ENCODE results near the gene ZNF205.
"Not testable (repeated sequence)": the region's sequence is repeated elsewhere in the genome, so short reads cannot be mapped to it uniquely, and the experiment has no call there.

ZNF205 gene

DNA sequence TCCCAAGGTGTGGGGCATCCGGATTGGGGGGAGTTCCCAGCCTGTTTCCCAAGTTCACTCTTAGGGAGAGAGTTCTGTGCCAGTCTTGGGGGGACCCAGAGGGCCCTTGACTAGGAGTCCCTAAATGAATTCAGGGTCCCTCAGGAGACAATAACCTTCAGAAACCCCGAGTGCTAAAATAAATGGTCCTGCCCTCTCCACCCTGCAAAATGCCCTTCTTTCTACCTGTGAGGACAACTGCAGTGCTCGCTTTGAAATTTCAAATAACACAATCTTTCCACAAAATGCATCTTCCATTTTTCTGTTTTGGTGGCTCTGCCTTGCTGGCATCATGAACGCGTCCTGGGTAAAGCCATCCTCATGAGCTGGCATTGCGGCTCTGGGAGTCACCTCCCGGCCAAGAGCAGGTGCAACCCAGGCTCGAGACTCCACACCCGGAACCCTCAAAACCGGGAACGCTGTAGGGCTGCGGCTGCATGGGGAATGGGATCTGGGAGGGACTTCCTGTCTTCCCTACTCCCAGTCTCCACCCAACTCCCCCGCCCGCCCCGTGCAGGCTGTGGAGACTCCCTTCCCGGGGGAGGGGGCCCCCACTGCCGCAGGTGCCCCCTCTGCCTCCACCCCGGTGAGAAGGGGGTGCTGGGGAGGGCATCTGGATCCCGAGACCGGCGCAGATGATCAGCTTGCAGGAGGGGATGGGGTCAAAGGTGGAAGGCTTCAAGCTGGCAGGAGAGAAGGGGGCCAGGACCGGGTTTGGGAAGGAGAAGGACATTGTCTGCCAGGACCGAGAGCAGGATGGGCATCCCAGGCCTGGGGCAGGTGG is at the start of gene ZNF205:
Gene ZNF205 (plus strand): TSS at position 529 of the 823 bp plus-strand sequence. CDS start 845 bp downstream, outside the sequence.
- DNase-seq, result peak; percentile 81 to 92

DNA sequence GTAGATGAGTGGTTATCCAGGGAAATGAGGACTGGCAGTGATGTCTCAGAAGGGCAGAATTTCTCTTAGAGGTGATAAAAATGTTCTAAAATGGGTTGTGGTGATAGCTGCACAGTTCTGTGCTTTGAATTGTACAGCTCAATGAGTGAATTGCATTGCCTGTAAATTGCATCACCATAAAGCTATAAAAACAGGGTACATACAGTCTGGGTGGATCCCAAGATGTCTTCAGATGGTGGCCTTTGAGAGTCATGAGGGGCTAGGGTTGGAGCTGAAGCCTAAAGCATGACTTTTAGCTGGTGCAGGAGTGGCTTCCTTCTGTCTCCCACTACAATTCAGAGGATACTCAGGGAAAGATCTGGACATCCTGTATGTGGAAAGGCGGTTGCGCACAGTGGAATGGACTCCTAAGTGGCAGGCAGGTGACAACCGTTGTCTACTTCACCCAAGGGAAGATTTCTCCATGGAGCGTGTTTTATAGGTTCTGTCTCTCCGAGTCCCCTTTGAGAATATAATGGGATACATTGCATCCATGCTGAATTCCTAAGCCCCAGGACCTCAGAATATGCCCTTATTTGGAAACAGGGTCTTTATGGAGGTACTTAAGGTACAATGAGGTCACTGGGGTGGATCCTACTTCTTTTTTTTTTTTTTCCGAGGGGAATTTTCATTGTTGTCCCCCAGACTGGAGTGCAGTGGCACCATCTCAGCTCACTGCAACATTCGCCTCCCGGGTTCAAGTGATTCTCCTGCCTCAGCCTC is 48.6 kb upstream of the ZNF205 start:
- DNase-seq, result no peak

DNA sequence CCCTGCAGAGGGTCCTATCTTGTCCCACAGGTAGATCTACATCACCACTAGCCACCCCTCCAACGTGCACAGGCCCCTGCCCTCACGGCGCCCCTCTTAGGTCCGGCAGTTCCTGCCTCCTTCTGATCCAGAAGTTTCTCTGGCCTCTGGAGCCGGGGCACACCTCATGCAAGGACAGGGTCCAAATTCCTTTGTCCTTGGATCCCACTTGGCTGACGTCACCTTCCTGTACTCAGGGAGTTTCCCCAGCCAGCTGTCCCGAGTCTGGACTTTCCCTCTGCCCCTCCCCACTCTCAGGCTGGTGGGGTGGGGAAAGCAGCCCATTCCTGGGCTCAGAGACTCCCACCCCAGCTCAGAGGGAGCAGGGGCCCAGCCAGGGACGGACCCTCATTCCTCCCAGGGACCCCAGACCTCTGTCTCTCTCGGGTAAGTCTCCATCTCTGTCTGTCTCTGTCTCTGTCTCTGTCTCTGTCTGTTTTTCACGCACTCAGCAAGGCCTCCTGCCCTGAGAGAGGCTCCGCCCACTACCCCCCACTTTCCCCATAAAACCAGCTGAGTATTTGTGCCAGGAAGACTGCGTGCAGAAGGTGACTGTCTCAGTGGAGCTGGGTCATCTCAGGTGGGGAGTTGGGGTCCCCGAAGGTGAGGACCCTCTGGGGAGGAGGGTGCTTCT is 47.2 kb upstream of the ZNF205 start, which contains the start of gene IL32:
Gene IL32 (plus strand): TSS at position 572 of the 673 bp plus-strand sequence. CDS start 172 bp downstream, outside the sequence.
- DNase-seq, result no peak

DNA sequence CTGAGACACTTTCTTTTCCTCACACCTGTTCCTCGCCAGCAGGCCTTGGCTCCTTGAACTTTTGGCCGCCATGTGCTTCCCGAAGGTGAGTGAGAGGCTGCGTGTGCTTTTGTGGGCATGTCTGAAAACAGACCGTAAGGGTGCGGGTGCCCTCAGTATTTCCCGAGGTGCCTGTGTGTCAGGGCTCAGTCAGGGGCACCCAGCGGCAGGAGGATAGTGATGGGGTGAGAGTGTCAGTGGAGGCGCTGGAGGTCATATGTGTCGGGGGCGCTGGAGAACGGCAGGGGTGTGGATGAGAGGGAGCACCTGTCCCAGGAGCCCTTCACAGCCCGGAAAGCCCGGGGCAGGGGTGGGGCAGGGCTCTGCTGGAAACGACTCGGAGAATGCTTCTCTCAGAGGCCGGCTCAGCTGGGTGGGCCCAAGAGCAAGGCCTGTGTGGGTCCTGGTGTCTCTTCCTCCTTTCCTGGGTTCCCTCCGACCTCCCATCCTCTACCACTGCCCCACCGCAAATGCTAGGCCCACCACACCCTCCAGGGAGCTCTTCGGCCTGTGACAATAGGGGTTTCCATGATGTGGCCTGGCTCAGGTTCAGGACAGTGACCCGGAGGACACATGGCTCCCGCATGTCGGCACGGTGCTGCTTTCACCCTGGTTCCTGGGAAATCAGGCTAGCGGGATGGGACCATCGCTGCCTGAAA is 46.5 kb upstream of the ZNF205 start:
- DNase-seq, result no peak

DNA sequence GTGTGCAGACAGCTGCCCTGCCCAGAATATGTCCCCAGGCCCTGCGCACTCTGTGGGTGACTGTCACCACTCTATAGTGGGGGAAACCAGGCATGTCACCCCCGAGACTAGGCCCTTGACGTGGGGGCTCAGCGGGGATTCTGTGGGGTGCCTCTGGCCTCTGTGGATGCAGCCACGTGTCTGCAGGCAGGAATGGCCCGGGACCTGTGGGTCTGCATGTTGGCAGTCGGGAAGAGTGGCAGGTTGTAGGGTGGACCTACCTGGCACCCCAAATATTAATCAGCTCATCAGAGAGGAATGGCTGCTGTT is 46.0 kb upstream of the ZNF205 start:
- no peak for DNase-seq

DNA sequence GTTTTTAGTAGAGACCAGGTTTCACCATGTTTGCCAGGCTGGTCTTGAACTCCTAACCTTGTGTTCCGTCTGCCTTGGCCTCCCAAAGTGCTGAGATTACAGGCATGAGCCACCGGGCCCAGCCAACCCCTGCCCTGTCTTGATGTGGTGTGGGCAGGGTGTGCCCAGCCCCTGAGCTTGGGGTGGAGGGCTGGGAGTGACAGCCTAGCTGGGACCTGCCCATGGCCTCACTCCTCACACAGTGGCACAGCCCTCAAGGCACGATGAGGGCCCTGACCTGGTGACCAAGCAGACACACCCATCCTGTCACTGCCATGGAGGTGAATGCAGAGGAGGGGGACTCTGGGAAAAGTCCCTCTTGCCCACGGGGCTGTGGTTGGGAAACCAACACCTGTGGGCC is 43.9 kb upstream of the ZNF205 start:
- DNase-seq, result no peak

DNA sequence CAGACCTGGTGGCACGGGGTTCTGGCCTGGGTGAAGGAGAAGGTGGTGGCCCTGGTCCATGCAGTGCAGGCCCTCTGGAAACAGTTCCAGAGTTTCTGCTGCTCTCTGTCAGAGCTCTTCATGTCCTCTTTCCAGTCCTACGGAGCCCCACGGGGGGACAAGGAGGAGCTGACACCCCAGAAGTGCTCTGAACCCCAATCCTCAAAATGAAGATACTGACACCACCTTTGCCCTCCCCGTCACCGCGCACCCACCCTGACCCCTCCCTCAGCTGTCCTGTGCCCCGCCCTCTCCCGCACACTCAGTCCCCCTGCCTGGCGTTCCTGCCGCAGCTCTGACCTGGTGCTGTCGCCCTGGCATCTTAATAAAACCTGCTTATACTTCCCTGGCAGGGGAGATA is 43.2 kb upstream of the ZNF205 start:
- not testable (repeated sequence) for DNase-seq

DNA sequence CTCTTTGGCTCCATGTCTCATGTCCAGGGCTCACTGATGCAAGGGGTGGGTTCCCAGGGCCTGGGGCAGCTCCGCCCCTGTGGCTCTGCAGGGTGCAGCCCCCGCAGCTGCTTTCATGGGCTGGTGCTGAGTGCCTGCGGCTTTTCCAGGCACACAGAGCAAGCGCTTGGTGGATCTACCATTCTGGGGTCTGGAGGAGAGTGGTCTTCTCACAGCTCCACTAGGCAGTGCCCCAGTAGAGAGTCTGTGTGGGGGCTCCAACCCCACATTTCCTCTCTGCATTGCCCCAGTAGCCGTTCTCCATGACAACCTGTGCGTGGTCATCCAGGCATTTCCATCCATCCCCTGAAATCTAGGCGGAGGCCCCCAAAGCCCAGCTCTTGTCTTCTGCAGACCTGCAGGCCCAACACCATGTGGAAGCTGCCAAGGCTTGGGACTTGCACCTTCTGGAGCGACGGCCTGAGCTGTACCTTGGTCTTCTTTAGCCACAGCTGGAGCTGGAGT is 41.7 kb upstream of the ZNF205 start:
- no peak for DNase-seq

DNA sequence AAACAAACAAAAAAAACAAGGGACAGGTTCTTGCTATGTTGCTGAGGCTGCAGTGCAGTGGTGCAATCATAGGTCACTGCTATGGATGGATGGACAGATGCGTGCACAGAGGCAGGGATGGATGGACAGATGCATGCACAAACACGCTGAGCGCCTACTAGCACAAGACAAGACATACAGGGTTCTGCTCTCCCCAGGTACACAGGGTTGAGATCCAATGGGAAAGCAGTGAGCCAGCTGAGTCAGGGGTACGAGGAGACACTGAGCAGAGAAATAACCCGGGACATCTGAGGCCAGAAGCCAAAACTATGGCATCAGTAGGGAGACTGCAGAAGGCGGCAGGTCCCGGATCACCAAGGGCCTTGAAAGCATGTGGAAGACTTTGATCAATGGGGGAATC is 40.7 kb upstream of the ZNF205 start:
- no peak for DNase-seq

DNA sequence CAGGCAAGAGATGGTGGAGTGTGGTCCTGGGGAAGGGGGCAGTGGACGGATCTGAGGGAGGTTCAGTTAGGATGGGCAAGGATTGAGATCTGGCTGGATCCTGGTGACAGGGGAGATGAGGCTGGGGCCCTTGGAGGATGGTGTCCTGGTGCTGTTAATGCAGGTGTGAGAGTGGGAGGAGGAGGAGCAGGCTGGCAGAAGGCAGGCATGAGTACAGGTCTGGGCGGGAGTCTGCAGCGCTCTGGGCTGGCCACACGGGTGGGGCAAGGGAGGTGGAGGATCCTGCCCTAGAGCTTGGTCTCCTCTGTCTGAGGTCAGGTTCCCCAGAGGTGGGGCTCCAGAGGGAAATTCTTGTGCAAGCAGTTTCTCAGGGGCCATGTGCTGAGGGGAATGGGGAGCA is 40.2 kb upstream of the ZNF205 start:
- not testable (repeated sequence) for DNase-seq

DNA sequence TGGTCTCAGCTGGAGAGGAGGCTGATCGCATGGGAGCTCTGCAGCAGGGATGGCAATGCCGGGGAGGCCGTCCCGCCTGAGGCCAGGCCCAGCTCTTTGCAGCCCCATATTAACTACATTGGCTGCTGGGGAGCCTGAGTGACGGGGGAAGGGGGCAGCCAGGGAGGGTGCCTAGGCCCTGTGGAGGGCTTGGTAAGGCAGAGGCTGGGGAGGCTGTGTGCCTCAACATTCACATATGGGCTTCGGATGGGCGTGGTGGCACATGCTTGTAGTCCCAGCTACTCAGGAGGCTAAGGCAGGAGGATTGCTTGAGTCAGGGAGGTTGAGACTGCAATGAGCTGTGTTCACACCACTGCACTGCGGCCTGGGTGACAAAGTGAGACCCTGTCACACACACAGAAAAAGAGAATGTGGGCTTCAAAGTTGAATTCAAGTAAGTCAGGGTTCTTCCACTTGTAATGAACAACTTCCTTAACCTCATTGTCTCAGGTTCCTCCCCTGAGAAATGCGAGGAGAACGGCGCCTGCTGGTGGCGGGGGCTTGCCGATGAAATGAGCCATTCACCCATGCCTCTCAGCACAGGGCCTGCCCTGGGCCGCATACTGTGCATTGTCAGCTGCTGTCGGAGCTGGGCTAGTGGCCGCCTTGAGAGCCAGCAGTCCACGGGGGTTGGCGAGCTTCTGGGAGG is 39.7 kb upstream of the ZNF205 start:
- DNase-seq, result not testable (repeated sequence)

DNA sequence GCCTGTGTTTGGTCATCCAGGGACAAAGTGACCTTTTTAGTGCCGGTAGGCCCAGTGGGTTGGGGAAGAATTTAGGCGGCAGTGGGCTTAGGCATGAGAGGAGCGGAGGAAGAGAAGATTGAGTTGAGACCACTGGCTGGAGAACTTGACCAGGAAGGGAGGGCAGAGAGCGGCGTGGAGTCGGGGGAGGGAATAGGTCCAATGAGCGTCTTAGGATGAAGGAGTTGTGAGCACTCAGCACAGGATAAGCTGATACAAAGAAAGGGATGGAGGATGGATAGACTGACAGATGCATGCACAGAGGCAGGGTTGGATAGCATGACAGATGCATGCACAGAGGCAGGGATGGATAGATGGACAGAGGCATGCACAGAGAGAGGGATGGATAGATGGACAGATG is 38.9 kb upstream of the ZNF205 start:
- DNase-seq, result no peak

DNA sequence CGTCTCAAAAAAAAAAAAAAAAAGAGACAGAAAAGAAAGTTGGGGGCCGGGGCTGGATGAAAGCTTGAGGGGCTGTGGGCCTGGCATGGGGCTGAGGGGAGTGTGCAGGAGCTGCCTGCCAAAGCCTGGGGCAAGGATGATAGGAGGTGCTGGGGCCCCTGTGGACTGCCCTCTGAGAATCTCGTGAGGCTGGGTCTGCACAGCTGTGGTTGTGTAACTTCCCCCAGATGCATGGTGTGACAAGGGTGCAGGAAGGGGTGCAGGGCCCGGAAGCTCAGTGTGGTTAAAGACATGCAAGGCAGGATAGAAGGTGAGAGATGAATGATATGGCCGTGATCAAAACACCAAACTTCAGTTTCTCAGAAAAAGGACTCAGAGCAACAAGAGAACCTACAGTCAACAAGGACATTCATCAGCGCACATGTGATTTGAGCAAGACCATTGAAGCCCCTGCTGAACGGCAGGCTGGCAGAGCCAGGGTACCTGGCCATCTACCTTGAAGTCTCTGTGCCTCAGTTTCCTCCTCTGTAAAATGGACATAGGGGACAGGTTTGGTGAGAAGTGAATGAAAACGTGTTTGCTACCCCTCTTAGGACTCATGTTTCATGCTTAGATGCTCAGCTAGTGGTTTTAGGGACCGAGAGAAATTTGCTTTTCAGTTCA is 37.4 kb upstream of the ZNF205 start:
- DNase-seq, result no peak

DNA sequence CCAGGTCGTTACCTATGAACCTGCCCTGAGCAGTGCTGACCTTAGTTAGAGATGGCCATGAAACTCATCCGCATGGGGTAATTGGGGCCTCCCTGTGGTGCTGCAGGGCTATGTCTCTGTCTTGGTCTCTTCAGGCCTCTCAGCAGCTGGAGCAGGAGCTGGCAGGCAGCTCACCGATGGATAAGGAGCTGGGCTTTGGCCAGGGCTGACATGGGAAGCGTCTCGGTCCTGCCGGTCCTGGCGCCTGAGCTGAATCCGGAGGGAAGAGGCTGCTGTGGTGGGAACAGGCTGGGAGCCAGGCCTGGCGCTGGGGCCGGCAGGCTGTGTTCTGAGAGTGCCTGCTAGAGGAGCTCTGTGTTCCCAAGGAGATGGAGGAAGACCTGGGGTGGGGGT is 36.9 kb upstream of the ZNF205 start:
- no peak for DNase-seq

DNA sequence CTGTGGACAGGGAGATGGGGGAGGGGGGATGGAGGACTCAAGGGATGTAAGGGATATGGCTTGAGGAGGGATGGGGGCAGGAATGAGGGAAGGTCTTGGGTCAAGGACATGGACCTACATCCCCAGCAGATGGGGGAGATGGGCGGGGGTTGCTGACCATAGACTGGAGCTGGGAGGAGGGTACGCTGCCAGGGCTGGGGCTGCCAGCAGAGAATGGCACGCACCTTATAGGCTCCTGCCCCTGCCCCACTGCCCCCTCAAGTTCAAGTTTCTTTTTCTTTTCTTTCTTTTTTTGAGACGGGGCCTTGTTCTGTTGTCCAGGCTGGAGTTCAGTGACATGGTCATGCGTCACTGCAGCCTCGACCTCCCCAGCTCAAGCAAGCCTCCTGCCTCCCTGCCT is 36.4 kb upstream of the ZNF205 start:
- DNase-seq, result not testable (repeated sequence)

DNA sequence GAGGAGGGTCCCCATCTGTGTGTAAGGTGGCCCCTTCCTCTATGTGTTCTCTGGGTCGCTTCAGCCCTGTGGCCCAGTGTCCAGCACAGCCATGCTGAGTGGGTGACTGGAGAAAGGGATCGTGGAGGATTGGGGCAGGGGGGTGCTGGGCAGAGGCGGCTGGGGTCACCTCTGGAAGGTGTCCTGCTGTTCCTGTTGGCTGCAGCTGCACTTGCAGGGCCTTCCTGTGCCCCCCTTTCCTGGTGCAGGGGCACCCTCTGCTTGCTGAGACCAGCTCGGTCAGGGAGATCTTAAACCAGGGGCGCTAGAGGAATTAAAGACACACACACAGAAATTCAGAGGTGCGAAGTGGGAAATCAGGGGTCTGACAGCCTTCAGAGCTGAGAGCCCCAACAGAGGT is 35.8 kb upstream of the ZNF205 start:
- DNase-seq, result no peak

DNA sequence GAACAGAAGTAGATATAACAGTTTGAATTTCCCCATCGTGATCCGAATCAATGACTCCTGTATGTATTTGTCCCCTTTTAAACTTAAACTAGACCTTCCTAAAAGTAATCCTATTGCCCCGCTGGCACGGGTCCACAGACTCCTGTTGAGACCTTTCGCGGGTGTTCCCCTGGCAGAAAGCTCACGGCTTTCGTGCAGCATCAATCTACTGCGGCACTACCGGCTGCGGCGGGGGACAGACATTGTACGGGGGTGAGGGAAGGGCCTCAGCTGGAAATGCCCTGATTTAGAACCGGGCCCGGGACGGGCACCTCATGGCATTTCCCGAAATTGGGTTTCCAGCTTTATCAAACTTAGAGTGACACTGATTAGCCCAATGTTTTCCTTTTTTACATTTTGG is 32.4 kb upstream of the ZNF205 start:
- DNase-seq, result no peak

DNA sequence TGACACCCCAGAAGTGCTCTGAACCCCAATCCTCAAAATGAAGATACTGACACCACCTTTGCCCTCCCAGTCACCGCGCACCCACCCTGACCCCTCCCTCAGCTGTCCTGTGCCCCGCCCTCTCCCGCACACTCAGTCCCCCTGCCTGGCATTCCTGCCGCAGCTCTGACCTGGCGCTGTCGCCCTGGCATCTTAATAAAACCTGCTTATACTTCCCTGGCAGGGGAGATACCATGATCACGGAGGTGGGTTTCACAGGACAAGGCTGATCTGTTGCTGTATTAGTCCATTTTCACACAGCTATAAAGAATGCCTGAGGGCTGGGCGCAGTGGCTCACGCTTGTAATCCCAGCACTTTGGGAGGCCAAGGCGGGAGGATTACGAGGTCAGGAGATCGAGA is 30.4 kb upstream of the ZNF205 start:
- DNase-seq, result not testable (repeated sequence)

DNA sequence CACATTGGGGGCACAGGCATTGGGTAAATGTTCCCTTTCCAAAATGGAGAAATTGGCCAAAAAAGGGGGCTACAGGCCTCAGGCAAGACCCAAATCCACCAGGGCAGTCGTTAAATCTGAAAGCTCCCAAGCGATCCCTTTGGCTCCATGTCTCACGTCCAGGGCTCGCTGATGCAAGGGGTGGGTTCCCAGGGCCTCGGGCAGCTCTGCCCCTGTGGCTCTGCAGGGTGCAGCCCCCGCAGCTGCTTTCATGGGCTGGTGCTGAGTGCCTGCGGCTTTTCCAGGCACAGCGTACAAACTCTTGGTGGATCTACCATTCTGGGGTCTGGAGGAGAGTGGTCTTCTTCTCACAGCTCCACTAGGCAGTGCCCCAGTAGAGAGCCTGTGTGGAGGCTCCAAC is 29.0 kb upstream of the ZNF205 start:
- DNase-seq, result not testable (repeated sequence)

DNA sequence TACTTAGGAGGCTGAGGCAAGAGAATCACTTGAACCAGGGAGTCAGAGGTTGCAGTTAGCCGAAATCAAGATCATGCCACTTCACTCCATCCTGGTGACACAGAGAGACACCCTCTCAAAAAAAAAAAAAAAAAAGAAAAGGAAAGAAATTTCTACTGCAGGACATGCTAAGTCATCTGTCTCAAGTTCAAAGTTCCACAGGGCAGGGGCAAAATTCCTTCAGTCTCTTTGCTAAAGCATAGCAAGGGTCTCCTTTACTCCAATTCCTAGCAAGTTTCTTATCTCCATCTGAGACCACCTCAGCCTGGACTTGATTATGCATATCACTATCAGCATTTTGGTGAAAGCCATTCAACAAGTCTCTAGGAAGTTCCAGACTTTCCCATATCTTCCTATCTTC is 27.9 kb upstream of the ZNF205 start:
- DNase-seq, result no peak

DNA sequence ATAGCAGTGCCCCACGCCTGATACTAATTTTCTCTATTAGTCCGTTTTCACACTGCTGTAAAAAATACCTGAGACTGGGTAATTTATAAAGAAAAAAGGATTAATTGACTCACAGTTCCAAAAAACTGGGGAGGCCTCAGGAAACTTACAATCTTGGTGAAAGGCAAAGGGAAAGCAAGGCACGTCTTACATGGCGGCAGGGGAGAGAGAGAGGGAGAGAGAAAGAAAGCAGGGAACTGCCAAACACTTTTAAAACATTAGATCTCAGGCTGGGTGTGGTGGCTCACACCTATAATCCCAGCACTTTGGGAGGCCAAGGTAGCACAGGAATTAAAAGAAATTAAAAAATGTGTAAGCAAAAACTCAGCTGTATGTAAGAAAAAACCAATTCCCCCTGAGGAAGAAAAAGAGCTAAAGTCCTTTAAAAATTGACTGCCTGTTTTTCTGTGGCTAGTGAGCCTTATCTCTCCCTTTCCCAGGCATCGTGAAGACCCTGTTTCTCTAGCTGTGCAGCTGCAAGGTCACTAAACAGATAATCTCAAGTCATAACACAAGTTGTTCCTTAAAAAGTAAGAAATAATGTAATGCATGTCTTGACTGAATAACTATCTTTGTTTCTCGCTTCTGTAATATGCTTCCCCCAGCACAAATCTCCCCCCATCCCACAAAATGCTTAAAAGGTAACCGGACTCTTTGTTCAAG is 27.3 kb upstream of the ZNF205 start:
- no peak for DNase-seq
